SK-N-SH (cell line): ENCODE data around the gene CLIC4.

Experiments
- GABPA ChIP-seq: IDR thresholded peaks from 2 replicates; pipeline ENCODE4 v1.4.0; 2012; ENCODE audit warnings: low read depth, mild to moderate bottlenecking
- RAD21 ChIP-seq: IDR thresholded peaks from 2 replicates; pipeline ENCODE4 v1.6.1; 2012; ENCODE audit warnings: mild to moderate bottlenecking, low read length
- RCOR1 ChIP-seq: fragments of 150-350 bp; IDR thresholded peaks from 2 replicates; pipeline ENCODE4 v1.6.1; 2017; ENCODE audit warnings: antibody characterized with exemption, low read length
- SMC3 ChIP-seq: IDR thresholded peaks from 2 replicates; pipeline ENCODE4 v1.6.1; 2012; ENCODE audit warnings: low read depth, low read length, improper control_type of control experiment
- TAF1 ChIP-seq: IDR thresholded peaks from 2 replicates; pipeline ENCODE4 v1.6.1; 2012; ENCODE audit warnings: low read depth, mild to moderate bottlenecking, low read length, moderate library complexity, borderline replicate concordance
- TCF12 ChIP-seq: IDR thresholded peaks from 2 replicates; pipeline ENCODE4 v1.4.0; 2012
- USF2 ChIP-seq: fragments of 150-350 bp; IDR thresholded peaks from 2 replicates; pipeline ENCODE4 v1.6.1; 2017; ENCODE audit warnings: antibody characterized with exemption, low read length, low read depth, borderline replicate concordance
- TF ChIP-seq, protein P1 (sequence below): fragments of 200-600 bp; sonication (generic); IDR thresholded peaks from 2 replicates; pipeline ENCODE4 v1.6.1; 2017; ENCODE audit warnings: antibody characterized with exemption, mild to moderate bottlenecking, moderate library complexity
- TF ChIP-seq, protein P2 (sequence below): IDR thresholded peaks from 2 replicates; pipeline ENCODE4 v1.4.0; 2012; ENCODE audit warnings: low read depth

GRCh38 chr1:24696756-24697330 is 48.4 kb upstream of the CLIC4 start:
- TF ChIP-seq, protein P1, sequence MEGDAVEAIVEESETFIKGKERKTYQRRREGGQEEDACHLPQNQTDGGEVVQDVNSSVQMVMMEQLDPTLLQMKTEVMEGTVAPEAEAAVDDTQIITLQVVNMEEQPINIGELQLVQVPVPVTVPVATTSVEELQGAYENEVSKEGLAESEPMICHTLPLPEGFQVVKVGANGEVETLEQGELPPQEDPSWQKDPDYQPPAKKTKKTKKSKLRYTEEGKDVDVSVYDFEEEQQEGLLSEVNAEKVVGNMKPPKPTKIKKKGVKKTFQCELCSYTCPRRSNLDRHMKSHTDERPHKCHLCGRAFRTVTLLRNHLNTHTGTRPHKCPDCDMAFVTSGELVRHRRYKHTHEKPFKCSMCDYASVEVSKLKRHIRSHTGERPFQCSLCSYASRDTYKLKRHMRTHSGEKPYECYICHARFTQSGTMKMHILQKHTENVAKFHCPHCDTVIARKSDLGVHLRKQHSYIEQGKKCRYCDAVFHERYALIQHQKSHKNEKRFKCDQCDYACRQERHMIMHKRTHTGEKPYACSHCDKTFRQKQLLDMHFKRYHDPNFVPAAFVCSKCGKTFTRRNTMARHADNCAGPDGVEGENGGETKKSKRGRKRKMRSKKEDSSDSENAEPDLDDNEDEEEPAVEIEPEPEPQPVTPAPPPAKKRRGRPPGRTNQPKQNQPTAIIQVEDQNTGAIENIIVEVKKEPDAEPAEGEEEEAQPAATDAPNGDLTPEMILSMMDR = no peak
- TF ChIP-seq USF2 (no peak), GABPA (no peak), TCF12 (no peak), RCOR1 (no peak), SMC3 (no peak), TAF1 (no peak), RAD21 (no peak)
- TF ChIP-seq, protein P2, sequence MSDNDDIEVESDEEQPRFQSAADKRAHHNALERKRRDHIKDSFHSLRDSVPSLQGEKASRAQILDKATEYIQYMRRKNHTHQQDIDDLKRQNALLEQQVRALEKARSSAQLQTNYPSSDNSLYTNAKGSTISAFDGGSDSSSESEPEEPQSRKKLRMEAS = no peak
